D721Med (cell line): Measurements from ENCODE around the gene CENPVL2.
"Not testable (repeated sequence)": the region's sequence is repeated elsewhere in the genome, so short reads cannot be mapped to it uniquely, and the experiment has no call there.

Experiments used
- DNase-seq: peaks from one replicate; pipeline ENCODE4 v3.0.0; 2011; ENCODE audit warnings: low spot score; ENCODE audit not compliant: insufficient read length
- FAIRE-seq: peaks from 2 replicates; lab custom pipeline; 2011; peaks lifted over from hg19 to GRCh38; lab: Jason Lieb, UNC
- CTCF ChIP-seq: IDR thresholded peaks from 2 replicates; pipeline ENCODE4 v1.5.1; 2012; ENCODE audit warnings: mild to moderate bottlenecking, control low read depth; ENCODE audit not compliant: insufficient read depth; ENCODE audit errors: missing control alignments

The CENPVL2 gene

GRCh38 chrX:51643377-51643776, 39.3 kb downstream of the CENPVL2 start:
- FAIRE-seq (no peak), DNase-seq (no peak)
- TF ChIP-seq CTCF: no peak

- DNase-seq (no peak), FAIRE-seq (peak; percentile 64)
- TF ChIP-seq CTCF: peak; percentile 53
Measured at GRCh38 chrX:51641421-51642021, 41.1 kb downstream of the CENPVL2 start.

- DNase-seq, FAIRE-seq: not testable (repeated sequence)
Measured at GRCh38 chrX:51636511-51636910, 46.1 kb downstream of the CENPVL2 start.
